Embryonic facial prominence (tissue), 1 donor: ENCODE measurements around the gene ATP6V0A1.
A peak's percentile ranks its signal among the peaks of the same experiment; 100 is the strongest.

Source experiments
- DNase-seq: peaks from one replicate; pipeline ENCODE4 v3.0.0-alpha.2; 2016; ENCODE audit errors: extremely low spot score

ATP6V0A1 gene

GRCh38 chr17:42518755-42519545, 60.3 kb downstream of the ATP6V0A1 start:
- DNase-seq = no peak

DNA sequence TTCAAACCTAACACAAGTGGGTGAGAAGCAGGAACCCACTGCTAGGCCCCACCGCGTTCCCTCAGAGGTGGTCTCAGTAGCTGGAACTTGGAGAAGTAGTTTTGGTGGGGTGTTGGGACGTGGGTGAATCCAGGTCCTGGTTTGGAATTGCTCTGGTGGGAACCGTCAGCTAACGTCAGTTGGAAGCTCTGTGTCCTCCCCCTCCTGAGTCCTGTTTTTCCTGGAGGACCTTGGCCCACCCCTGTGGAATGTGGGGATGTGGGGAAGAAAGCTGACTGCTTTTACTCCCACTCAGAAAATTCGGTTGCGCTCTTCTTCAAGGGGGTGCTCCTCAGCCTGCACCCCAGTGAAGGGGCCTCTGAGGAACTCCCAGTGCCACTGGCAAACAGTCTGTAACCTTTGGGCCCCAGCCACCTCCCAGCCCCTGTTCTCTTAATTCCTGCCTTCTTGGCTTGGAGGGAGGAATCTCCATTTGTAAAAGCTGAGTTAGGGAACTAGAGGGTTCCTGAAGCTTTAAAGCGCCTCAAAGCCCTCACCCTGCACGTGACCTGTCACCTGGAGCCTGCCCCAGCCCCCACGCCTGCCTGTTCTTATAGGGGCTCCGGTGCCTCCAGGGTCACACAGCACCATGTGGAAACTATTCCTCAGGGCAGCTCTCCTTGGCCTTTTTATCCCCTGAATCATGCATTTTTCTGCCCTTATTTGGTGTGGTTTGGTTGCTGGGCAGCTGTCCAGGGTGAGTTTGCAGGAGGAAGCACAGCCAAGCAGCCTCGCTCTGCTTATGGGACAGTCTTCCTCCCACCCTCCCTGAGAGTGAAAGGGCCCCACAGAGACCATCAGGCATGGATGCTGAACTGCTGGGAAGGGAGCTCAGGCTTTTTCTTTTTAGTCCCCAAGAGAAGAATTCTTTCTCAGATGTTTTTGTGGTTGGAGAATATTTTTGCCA, 61.1 kb downstream of the ATP6V0A1 start:
- peak; percentile 63 for DNase-seq

GRCh38 chr17:42520540-42520951, 61.9 kb downstream of the ATP6V0A1 start:
- DNase-seq = no peak

DNA sequence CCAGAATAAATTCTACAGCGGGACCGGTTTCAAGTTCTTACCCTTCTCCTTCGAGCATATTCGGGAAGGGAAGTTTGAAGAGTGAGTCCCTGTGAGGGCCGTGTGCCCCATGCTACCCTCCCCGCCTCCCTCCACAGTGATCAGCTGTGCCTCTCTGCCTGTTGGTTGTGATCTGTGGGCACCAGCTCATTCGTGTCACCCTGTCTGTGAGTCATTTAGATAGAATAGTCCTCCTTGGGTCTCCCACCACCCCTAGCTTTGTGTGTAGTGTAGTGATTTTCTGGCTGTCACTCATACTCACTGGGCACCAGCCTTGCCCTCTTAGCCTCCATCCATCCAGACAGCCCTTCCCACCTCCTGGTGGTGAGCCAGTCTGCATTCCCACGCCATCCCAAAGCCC, 62.4 kb downstream of the ATP6V0A1 start:
- no peak for DNase-seq

DNA sequence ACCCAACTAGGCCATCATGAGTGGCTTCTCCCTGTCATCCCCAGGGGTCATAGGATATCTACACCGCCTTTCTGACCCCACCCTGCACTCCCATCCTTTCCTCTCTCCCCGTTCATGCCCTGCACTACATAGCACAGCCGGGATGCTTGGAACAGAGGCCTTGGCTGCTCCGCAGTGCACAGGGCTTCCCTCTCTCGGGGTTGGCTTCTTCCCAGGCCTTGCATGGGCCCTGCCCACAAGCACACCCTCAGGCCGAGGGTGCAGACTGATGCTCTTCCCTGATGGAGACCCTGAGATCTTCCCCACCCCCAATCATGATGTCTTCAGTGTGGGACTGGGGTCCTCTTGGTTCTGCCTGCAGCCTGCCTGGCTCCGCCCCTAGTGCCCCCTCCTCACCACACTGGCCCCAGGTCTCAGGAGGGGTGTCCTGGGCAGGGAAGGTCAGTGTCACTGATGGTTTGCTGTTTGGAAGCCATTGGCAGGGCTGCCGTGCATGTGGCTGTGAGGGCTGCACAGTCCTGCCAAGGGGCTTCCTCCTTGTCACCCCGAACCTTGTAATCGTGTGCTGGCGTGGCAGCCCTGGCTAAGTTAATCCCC, 63.1 kb downstream of the ATP6V0A1 start:
- no peak for DNase-seq

- no peak for DNase-seq
Observed at GRCh38 chr17:42522263-42522790, 63.6 kb downstream of the ATP6V0A1 start.

- DNase-seq = no peak
Observed at GRCh38 chr17:42522798-42523278, 64.2 kb downstream of the ATP6V0A1 start.

GRCh38 chr17:42525221-42525620, 66.5 kb downstream of the ATP6V0A1 start:
- no peak for DNase-seq

GRCh38 chr17:42526031-42526444, 67.4 kb downstream of the ATP6V0A1 start:
- DNase-seq = no peak

DNA sequence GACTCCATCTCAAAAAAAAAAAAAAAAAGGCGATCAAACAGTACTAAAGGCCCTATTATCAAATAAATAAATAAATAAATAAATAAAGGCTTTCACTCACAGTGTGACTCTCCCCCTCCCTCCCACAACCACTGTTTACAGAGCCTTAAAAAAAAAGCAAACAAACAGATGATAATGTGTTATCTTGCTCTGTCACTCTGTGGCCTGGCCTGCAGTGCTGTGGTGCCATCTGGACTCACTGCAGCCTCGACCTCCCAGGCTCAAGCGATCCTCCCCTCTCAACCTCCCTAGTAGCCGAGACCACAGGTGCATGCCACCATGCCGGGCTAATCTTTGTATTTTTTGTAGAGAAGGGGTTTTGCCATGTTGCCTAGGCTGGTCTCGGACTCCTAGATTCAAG, 69.3 kb downstream of the ATP6V0A1 start:
- no peak for DNase-seq

DNA sequence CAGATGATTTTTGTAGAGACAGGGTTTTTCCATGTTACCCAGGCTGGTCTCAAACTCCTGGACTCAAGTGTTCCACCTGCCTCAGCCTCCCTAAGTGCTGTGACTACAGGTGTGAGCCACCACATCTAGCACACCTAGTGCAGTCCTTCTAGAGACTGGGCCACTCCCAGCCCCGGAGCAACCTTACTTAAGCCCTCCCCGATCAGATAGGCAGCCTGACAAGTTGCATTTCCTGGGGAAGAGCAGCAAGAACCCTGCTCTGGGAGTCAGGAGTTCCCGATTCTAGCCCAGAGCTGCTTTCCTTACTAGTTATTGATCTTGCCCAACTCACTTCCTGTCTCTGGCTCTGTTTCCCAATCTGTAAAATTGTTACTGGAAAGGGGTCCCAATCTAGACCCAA, 70.4 kb downstream of the ATP6V0A1 start:
- DNase-seq = no peak

DNA sequence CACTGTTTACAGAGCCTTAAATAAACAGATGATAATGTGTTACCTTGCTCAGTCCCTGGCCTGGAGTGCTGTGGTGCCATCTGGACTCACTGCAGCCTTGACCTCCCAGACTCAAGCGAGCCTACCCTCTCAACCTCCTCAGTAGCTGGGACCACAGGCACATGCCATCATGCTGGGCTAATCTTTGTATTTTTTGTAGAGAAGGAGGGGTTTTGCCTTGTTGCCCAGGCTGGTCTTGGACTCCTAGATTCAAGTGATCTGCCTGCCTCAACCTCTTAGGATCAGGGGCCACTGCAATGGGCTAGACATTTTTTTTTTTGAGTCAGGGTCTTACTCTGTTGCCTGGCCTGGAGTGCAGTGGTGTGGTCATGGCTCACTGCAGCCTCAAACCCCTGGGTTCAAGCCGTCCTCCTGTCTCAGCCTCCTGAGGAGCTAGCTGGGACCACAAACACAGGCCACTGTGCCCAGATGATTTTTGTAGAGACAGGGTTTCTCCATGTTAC, 72.3 kb downstream of the ATP6V0A1 start:
- DNase-seq = no peak

GRCh38 chr17:42531455-42532354, 73.0 kb downstream of the ATP6V0A1 start:
- no peak for DNase-seq

GRCh38 chr17:42535155-42536047, 76.7 kb downstream of the ATP6V0A1 start:
- no peak for DNase-seq

DNA sequence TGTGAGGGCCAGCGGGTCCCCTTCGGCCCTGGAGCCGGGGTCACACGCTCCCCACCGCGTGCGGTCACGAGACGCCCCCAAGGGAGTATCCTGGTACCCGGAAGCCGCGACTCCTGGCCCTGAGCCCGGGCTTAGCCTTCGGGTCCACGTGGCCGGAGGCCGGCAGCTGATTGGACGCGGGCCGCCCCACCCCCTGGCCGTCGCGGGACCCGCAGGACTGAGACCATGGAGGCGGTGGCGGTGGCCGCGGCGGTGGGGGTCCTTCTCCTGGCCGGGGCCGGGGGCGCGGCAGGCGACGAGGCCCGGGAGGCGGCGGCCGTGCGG, 77.3 kb downstream of the ATP6V0A1 start, which contains the start of gene NAGLU:
NAGLU (plus strand) TSS at position 194 of the 324 bp plus-strand sequence; CDS start at position 226, 32 bp downstream.
- peak; percentile 40 for DNase-seq

GRCh38 chr17:42536372-42537155, 77.9 kb downstream of the ATP6V0A1 start:
- no peak for DNase-seq

- DNase-seq = no peak
Observed at GRCh38 chr17:42537156-42537805, 78.6 kb downstream of the ATP6V0A1 start.

DNA sequence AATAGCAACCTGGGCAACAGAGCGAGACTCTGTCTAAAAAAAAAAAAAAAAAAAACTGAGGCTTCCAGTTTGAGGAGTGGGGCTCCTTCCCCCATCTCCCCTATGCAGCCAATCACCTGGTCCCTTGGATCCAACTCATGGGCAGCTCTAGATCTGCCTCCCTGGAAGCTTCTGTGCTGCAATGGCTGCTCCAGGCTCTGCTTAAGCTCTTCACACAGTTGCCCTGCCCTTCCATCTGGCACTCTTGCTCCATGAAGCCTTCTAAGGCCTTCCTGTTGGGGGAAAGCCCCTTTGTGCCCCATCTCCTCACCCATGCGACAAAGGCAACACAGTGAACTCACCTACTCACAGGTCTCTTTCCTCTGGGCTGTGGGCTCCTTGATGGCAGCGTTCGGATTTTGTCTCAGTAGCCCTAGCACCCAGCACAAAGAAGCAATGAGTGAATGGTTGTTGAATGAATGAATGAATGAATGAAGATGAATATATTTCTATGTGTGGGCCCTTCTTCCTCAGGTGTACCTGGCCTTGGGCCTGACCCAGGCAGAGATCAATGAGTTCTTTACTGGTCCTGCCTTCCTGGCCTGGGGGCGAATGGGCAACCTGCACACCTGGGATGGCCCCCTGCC, 79.3 kb downstream of the ATP6V0A1 start:
- no peak for DNase-seq
